ENCODE results near the gene KRT84.

DNA sequence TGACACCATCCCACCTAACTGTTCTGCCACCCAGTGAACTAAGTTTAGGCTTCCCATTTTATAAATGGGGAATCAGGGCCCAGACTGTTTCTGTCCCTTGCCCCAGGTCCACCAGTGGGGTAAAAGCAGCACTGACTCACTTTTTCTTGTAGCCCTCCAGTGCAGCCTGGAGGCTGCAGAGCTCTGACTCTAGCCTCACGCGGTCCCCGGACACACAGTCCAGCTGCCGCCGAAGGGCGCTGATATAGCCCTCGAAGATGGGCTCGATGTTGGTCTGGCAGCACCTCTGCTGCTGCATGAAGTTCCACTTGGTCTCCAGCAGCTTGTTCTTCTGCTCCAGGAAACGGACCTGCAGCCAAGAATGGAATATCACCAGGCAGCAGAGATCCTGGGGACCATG lies 18.1 kb upstream of the KRT84 start:
- no peak for TF ChIP-seq POLR2A (IDR thresholded peaks at IDR 0.05)
- TF ChIP-seq, protein P1, sequence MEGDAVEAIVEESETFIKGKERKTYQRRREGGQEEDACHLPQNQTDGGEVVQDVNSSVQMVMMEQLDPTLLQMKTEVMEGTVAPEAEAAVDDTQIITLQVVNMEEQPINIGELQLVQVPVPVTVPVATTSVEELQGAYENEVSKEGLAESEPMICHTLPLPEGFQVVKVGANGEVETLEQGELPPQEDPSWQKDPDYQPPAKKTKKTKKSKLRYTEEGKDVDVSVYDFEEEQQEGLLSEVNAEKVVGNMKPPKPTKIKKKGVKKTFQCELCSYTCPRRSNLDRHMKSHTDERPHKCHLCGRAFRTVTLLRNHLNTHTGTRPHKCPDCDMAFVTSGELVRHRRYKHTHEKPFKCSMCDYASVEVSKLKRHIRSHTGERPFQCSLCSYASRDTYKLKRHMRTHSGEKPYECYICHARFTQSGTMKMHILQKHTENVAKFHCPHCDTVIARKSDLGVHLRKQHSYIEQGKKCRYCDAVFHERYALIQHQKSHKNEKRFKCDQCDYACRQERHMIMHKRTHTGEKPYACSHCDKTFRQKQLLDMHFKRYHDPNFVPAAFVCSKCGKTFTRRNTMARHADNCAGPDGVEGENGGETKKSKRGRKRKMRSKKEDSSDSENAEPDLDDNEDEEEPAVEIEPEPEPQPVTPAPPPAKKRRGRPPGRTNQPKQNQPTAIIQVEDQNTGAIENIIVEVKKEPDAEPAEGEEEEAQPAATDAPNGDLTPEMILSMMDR (IDR thresholded peaks at IDR 0.05) = no peak
- no peak for TF ChIP-seq POLR2AphosphoS5 (IDR thresholded peaks at IDR 0.05)

Measured in breast epithelium (tissue), 3 donors.